Activated CD8-positive, alpha-beta T cell treated with anti-CD3 and anti-CD28 coated beads for 36 hours (primary cell): ENCODE results near the gene FAM47E. TPM values are rescaled to one million over a fixed set of nuclear protein-coding genes. Genes with fewer than 3 reads are reported as not detected.

Source experiments
- ATAC-seq: fragments of 200-7000 bp; cut with Tn5 transposase; one replicate; pipeline ENCODE4 v1.10.0; 2021; ENCODE audit warnings: mild to moderate bottlenecking, moderate library complexity
- CTCF ChIA-PET: fragments of 350-600 bp; sonication (Branson Sonifier 250); formaldehyde crosslinking; loops from one replicate; lab custom pipeline; 2021; ENCODE audit warnings: antibody characterized with exemption; lab: Charles Lee
- POLR2A ChIA-PET: fragments of 350-600 bp; sonication (Branson Sonifier 250); formaldehyde crosslinking; loops from one replicate; lab custom pipeline; 2021; ENCODE audit warnings: antibody characterized with exemption; lab: Charles Lee
- DNase-seq: peaks from one replicate; pipeline ENCODE4 v3.0.0-alpha.2; 2020
- H3K27ac Mint-ChIP-seq: one replicate; pipeline ENCODE4 v1.8.0; 2021; ENCODE audit warnings: mild to moderate bottlenecking, mixed read lengths
- H3K27me3 Mint-ChIP-seq: one replicate; pipeline ENCODE4 v1.8.0; 2021; ENCODE audit warnings: mixed read lengths
- H3K36me3 Mint-ChIP-seq: one replicate; pipeline ENCODE4 v1.8.0; 2021; ENCODE audit warnings: low read depth, mixed read lengths
- H3K4me1 Mint-ChIP-seq: one replicate; pipeline ENCODE4 v1.8.0; 2021; ENCODE audit warnings: low read depth, mixed read lengths
- H3K4me3 Mint-ChIP-seq: one replicate; pipeline ENCODE4 v1.8.0; 2021; ENCODE audit warnings: mild to moderate bottlenecking, moderate library complexity, mixed read lengths
- H3K9me3 Mint-ChIP-seq: one replicate; pipeline ENCODE4 v1.8.0; 2021; ENCODE audit warnings: mixed read lengths
- intact Hi-C: fragments of 100-400 bp; cut with micrococcal nuclease; formaldehyde crosslinking; loops from one replicate; pipeline ENCODE4 v1.10.0; 2022
- total RNA-seq, 2 experiments: library from RNA; stranded (reverse); gene quantifications; one replicate each; pipeline ENCODE4 v1.2.3, GENCODE V29; 2021
- TF ChIP-seq, protein P1 (sequence below): fragments of 200-600 bp; IDR thresholded peaks from one replicate; pipeline ENCODE4 v1.8.0; 2022; ENCODE audit warnings: antibody characterized with exemption, mild to moderate bottlenecking

The FAM47E gene
- total RNA-seq, 2 experiments from 2014 or later, result not detected

DNA sequence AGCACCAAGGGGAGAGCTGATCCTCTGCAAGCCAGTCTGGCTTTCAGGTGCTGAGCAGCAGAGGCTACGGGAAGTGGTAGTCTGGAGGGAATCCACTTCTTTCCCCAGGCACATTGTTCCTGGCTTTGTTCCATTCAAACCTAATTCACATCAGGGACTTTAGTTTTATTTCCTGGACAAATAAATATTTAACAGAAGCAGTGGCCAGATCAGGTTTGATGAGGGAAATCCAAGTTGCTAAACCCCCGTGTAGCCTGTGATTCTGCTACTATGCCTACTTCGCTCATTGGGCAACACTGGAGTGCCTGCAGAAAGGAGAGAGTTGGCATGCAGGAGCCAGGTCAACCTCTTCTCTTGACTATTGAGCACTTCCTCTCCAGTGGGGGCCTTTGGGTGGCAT, 41.2 kb downstream of the FAM47E start:
- Mint-ChIP-seq H3K4me1 (no peaks in the 10 kb centered on the region), H3K27ac (no peak overlapping the region), H3K9me3 (peaks cover 6% of the 10 kb centered on the region), H3K27me3 (peaks cover 7% of the 10 kb centered on the region), H3K36me3 (no peaks in the 10 kb centered on the region), H3K4me3 (no peak overlapping the region)
- POLR2A ChIA-PET, result no interaction called here
- TF ChIP-seq, protein P1, sequence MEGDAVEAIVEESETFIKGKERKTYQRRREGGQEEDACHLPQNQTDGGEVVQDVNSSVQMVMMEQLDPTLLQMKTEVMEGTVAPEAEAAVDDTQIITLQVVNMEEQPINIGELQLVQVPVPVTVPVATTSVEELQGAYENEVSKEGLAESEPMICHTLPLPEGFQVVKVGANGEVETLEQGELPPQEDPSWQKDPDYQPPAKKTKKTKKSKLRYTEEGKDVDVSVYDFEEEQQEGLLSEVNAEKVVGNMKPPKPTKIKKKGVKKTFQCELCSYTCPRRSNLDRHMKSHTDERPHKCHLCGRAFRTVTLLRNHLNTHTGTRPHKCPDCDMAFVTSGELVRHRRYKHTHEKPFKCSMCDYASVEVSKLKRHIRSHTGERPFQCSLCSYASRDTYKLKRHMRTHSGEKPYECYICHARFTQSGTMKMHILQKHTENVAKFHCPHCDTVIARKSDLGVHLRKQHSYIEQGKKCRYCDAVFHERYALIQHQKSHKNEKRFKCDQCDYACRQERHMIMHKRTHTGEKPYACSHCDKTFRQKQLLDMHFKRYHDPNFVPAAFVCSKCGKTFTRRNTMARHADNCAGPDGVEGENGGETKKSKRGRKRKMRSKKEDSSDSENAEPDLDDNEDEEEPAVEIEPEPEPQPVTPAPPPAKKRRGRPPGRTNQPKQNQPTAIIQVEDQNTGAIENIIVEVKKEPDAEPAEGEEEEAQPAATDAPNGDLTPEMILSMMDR, result no peak
- no peak for ATAC-seq
- CTCF ChIA-PET, result no interaction called here
- no peak for DNase-seq
- intact Hi-C loops, result no loop called here

DNA sequence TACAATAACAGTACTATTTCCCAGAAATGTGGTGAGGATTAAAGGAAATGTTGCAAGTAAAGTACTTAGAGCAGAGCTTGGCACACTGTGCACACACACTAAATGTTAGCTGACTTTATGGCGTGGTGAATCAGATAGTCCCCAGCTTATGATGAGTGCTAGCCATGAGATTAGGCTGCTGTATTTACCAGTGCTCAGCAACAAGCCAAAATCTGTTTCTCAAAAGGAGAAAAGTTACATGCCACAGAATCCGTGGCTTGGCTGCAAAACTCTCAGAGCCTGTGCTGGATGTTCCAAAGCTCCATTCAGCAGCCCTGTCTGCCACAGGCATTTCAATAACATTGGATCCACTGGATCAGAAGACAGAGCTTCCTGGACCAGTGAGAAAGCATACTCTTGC, 42.3 kb downstream of the FAM47E start:
- Mint-ChIP-seq H3K4me3 (no peak overlapping the region), H3K27ac (no peak overlapping the region), H3K9me3 (peaks cover 11% of the 10 kb centered on the region), H3K27me3 (peaks cover 7% of the 10 kb centered on the region), H3K4me1 (no peaks in the 10 kb centered on the region), H3K36me3 (peaks cover 1% of the 10 kb centered on the region)
- intact Hi-C loops, result no loop called here
- TF ChIP-seq, protein P1, result no peak
- ChIA-PET POLR2A (no interaction called here), CTCF (interaction anchor here (1.1 to 1.5 kb wide), 2 partner anchors 14 to 84 kb away, joined by 3 to 5 read pairs; no protein-coding TSS in a partner anchor)
- DNase-seq, result no peak
- ATAC-seq, result no peak

DNA sequence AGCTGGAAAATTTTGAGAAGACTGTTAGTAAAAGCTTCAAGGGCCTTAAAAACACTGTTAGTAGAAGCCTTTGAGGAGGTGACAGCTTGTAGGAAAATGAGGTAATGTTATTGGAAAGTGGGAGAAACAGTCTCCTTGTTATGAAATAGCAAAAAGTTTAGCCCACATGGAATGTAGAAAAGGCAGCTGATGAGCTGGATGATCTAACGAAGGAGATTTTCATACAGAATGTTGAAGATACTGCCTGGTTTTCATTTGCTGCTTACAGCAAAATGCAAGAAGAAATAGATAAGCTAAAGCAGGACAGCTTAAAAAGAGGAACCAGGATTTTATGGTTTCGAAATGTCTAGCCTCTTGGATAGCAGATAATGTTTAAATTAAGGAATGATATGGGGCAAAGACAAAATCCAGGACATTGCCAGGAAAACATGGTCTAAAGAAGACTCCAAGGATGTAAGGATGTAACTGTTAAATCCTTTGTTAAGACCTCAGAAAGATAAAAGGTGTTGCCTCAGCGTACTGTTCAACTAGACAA, 44.8 kb downstream of the FAM47E start:
- TF ChIP-seq, protein P1, result no peak
- DNase-seq, result no peak
- peaks cover 1% of the 10 kb centered on the region for H3K36me3 Mint-ChIP-seq
- no peak overlapping the region for H3K27ac Mint-ChIP-seq
- H3K9me3 Mint-ChIP-seq, result peaks cover 11% of the 10 kb centered on the region
- H3K27me3 Mint-ChIP-seq, result peaks cover 7% of the 10 kb centered on the region
- CTCF ChIA-PET, result interaction anchor here (1.3 to 2.2 kb wide), 4 partner anchors 9 to 117 kb away, joined by 4 to 13 read pairs (median 5); no protein-coding TSS in a partner anchor
- no peak overlapping the region for H3K4me3 Mint-ChIP-seq
- POLR2A ChIA-PET, result interaction anchor here (0.7 to 1.0 kb wide), 2 partner anchors 9 to 62 kb away, joined by 3 read pairs; no protein-coding TSS in a partner anchor
- intact Hi-C loops, result no loop called here
- H3K4me1 Mint-ChIP-seq, result peaks cover 8% of the 10 kb centered on the region
- no peak for ATAC-seq

DNA sequence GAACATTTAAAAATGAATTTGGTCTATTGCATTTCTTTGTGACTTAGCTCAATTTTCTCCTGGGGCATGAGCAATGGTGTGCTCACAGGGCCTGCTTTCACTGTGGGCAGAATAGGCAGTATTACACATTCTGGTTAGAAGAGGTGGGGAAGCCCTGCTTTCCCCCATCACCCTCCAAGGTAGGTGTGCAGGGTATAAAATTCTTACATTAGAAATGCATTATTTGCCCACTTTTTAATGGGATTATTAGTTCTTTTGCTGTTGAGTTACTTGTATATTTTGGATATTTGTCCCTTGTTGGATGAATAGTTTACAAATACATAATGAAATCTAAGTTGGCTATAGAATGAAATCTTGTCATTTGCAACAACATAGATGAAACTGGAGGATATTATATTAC, 46.7 kb downstream of the FAM47E start:
- no peak for ATAC-seq
- peaks cover 22% of the 10 kb centered on the region for H3K4me1 Mint-ChIP-seq
- TF ChIP-seq, protein P1, result no peak

DNA sequence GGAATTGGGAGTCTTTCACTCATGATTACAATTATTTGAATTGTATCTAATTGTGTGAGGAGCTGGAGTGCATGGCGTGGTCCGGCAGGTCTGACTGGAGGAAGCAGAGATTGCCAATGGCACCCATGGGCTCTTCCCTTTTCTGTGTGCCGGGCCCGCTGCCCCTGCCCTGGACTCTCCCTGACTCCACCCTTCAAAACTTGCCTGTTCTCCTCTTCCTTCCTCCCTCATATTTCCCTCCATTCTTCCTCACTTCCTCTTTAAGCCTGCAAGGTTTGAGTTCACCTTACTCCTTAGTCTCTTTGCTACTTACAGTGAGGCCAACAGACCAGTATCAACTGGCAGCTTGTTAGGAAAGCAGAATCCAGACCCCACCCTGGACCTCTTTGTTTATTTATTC, 48.5 kb downstream of the FAM47E start:
- Mint-ChIP-seq H3K27ac (no peak overlapping the region), H3K4me1 (peaks cover 27% of the 10 kb centered on the region), H3K9me3 (peaks cover 11% of the 10 kb centered on the region), H3K36me3 (peaks cover 1% of the 10 kb centered on the region), H3K27me3 (peaks cover 10% of the 10 kb centered on the region), H3K4me3 (no peak overlapping the region)
- intact Hi-C loops, result no loop called here
- ATAC-seq, result no peak
- TF ChIP-seq, protein P1, result no peak
- DNase-seq, result no peak
- POLR2A ChIA-PET, result no interaction called here
- CTCF ChIA-PET, result interaction anchor here (1.8 to 2.3 kb wide), 3 partner anchors 21 to 120 kb away, joined by 8 to 14 read pairs (median 8); no protein-coding TSS in a partner anchor

More for the DNA sequence above, 46.7 kb downstream of the FAM47E start:
- Mint-ChIP-seq H3K36me3 (peaks cover 1% of the 10 kb centered on the region), H3K4me3 (no peak overlapping the region), H3K27ac (no peak overlapping the region), H3K9me3 (peaks cover 11% of the 10 kb centered on the region), H3K27me3 (peaks cover 8% of the 10 kb centered on the region)
- CTCF ChIA-PET, result interaction anchor here (0.9 kb wide), 1 partner anchor 9 kb away, joined by 3 read pairs; the partner anchor contains the start of gene STBD1
- intact Hi-C loops, result no loop called here
- POLR2A ChIA-PET, result no interaction called here
- no peak for DNase-seq
